Cardiac fibroblast (primary cell): ENCODE results near the gene DAZAP2.
"Not testable (repeated sequence)": the region's sequence is repeated elsewhere in the genome, so short reads cannot be mapped to it uniquely, and the experiment has no call there.

Source experiments
- DNase-seq, 2 donors: peaks; one replicate each; pipeline versions ENCODE4 v3.0.0 to v3.0.0-alpha.2; 2010; ENCODE audit warnings: low read depth in 2 of 2
- H3K4me3 ChIP-seq, 2 donors: replicated peaks in 1 of 2; 1 replicate in 1 of 2; 2 replicates in 1 of 2; pipeline ENCODE4 v1.5.1; 2011; ENCODE audit warnings: low read depth in 2 of 2, low read length in 2 of 2, mild to moderate bottlenecking in 2 of 2, moderate library complexity in 1 of 2
- TF ChIP-seq, protein P1 (sequence below): IDR thresholded peaks from one replicate; pipeline ENCODE4 v1.5.1; 2011; ENCODE audit warnings: low read depth, mild to moderate bottlenecking, low read length, inconsistent platforms

Gene DAZAP2

DNA sequence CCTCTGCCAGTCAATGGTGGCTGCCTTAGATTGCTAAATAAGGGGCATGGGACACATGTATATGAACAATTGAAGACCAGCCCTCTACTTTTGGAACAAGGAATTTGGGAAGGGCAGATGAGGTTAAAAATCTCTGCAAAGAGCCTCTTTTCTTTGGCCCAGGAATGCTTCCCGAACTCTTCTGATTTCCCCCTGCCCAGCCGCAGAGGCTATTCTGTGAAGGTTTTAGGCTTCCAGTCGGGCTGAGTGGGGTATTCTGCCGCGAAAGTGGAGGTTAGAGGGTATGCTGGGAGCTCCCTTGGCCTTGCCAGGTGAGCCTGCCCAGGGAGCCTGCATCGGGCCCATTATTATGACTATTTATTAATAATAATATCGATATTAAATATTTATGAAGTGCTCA lies 22.0 kb upstream of the DAZAP2 start:
- H3K4me3 ChIP-seq, result peak overlapping the region; percentile 71 to 73
- TF ChIP-seq, protein P1, sequence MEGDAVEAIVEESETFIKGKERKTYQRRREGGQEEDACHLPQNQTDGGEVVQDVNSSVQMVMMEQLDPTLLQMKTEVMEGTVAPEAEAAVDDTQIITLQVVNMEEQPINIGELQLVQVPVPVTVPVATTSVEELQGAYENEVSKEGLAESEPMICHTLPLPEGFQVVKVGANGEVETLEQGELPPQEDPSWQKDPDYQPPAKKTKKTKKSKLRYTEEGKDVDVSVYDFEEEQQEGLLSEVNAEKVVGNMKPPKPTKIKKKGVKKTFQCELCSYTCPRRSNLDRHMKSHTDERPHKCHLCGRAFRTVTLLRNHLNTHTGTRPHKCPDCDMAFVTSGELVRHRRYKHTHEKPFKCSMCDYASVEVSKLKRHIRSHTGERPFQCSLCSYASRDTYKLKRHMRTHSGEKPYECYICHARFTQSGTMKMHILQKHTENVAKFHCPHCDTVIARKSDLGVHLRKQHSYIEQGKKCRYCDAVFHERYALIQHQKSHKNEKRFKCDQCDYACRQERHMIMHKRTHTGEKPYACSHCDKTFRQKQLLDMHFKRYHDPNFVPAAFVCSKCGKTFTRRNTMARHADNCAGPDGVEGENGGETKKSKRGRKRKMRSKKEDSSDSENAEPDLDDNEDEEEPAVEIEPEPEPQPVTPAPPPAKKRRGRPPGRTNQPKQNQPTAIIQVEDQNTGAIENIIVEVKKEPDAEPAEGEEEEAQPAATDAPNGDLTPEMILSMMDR, result no peak

DNA sequence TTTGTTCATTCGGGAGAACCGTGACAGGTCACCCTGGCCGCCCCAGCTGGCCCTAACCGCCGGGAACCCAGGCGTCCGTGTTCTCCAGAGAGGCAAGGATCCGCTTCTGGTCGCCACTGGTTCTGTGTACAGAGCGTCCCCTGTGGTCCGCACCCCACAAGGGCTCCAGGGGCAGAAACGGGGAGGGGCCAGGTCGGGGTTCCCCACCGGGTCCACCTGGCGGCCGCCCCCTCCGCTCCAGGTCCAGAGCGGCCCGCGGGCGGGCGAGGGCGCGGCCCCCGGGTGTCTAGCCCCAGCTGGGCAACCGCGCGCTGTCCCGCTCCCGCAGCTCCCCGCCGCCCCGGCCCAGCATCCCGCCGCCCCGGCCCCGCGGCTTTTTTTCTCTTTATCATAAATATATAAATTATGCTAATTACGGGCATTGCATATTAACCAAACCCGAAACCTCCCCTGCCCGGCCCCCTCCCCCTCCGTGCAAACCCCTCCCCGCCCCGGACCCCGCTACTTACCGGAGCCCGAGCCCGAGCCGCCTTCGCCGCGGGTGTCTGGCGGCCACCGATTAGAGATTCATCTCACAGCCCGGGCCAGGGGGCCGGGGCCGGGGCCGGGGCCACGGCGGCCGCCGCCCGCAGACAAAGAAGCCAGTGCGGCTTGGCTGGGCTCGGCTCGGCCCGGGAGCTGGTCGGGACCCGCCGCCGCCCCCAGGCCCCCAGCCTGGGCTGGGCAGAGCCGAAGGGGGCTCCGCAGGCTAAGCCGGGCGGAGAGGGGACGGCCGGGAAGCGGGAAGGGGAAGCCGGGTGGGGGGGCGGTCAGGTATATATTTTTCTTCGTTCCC lies 21.3 kb upstream of the DAZAP2 start:
- H3K4me3 ChIP-seq, result peak overlapping the region; percentile 71 to 73
- TF ChIP-seq, protein P1, result no peak
- peak in 1 of 2 donors; percentile 35 for DNase-seq

More for the DNA sequence above, 22.0 kb upstream of the DAZAP2 start:
- DNase-seq, result no peak

GRCh38 chr12:51217968-51218606 lies 20.5 kb upstream of the DAZAP2 start, which contains the start of gene POU6F1:
Gene POU6F1, minus strand, starts transcription at chr12:51218062. Its CDS starts 11,226 bp downstream, at chr12:51206836.
- DNase-seq, result peak; percentile 77 to 86
- peak within 1 kb of the TSS; percentile 71 to 73 for H3K4me3 ChIP-seq
- TF ChIP-seq, protein P1, result peak; percentile 51

- TF ChIP-seq, protein P1, result no peak
- DNase-seq, result no peak
- peak overlapping the region; percentile 71 to 73 for H3K4me3 ChIP-seq
Measured at GRCh38 chr12:51218607-51219161, 19.9 kb upstream of the DAZAP2 start.

DNA sequence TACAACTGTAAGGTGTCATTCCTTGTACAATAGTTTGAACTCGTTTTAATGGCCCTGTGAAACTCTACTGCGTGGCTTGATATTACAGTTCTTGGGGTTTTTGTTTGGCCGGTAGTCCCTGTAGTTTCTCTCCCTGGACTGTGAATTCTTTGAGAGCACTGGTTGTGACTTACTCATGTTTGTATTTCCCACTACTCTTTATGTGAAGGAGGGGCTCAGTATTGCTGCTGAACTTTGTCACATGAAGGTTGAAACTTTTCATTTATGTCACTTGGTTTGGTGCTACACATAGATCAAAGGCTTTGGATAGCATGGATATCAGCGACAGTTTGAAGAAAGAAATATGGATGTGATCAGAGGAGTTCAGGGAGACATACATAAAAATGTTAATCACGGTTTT lies 19.3 kb upstream of the DAZAP2 start:
- DNase-seq, result no peak

GRCh38 chr12:51219857-51220256 lies 18.8 kb upstream of the DAZAP2 start:
- DNase-seq, H3K4me3 ChIP-seq: not testable (repeated sequence)

More for the DNA sequence above, 19.3 kb upstream of the DAZAP2 start:
- TF ChIP-seq, protein P1, result no peak
- H3K4me3 ChIP-seq, result no peak overlapping the region

DNA sequence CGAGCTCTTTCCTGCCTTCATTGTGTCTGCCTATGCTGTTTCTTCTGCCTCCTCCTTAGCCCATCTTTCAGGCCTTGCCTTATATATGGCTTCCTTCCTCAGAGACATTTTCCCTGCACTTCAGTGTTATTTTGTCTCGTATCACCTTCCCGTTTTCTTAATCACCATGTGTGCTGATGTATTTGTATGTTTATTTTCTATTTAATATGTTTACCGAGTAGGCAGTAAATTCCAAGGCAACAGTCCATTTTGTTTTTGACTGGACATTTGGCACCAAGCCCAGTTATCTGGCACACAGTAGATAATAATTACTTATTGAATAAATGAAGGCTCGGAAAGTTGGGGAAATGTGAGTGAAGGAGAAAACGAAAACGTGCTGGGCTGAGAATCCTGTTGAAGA lies 16.2 kb upstream of the DAZAP2 start:
- TF ChIP-seq, protein P1, result no peak
- no peak overlapping the region for H3K4me3 ChIP-seq
- peak in 1 of 2 donors; percentile 28 for DNase-seq
